ENCODE measurements around the gene ITGB1BP1. TPM values are rescaled to one million over a fixed set of nuclear protein-coding genes. Genes with fewer than 3 reads are reported as not detected.

The ITGB1BP1 gene
- total RNA-seq, 1 experiment from 2014 or later: 32.7 TPM

GRCh38 chr2:9466147-9466683 is 42.9 kb upstream of the ITGB1BP1 start:
- ATAC-seq (no peak), DNase-seq (ENCODE audit: low spot score) (no peak)
- Mint-ChIP-seq H3K36me3 (peaks cover 23% of the 10 kb centered on the region), H3K4me1 (peaks cover 6% of the 10 kb centered on the region), H3K27ac (no peak overlapping the region), H3K4me3 (no peak overlapping the region), H3K9me3 (no peaks in the 10 kb centered on the region), H3K27me3 (ENCODE audit: low read depth) (no peaks in the 10 kb centered on the region)
- ChIA-PET POLR2A (interaction anchor here (0.6 kb wide), 1 partner anchor 287 kb away, joined by 3 read pairs; no protein-coding TSS in a partner anchor), CTCF (no interaction called here)
- TF ChIP-seq, protein P1, sequence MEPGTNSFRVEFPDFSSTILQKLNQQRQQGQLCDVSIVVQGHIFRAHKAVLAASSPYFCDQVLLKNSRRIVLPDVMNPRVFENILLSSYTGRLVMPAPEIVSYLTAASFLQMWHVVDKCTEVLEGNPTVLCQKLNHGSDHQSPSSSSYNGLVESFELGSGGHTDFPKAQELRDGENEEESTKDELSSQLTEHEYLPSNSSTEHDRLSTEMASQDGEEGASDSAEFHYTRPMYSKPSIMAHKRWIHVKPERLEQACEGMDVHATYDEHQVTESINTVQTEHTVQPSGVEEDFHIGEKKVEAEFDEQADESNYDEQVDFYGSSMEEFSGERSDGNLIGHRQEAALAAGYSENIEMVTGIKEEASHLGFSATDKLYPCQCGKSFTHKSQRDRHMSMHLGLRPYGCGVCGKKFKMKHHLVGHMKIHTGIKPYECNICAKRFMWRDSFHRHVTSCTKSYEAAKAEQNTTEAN (CRISPR knock-in tag; IDR thresholded peaks at IDR 0.05): peak; percentile 99
- TF ChIP-seq TCF7 (CRISPR knock-in tag; IDR thresholded peaks at IDR 0.05; ENCODE audit: low read depth) (no peak), RORB (CRISPR knock-in tag; IDR thresholded peaks at IDR 0.05) (no peak), NFATC4 (CRISPR knock-in tag; IDR thresholded peaks at IDR 0.05) (no peak), ZNF121 (CRISPR knock-in tag; IDR thresholded peaks at IDR 0.05) (peak; percentile 47; the same call in 1 of the 2 replicates), ETV6 (CRISPR knock-in tag; IDR thresholded peaks at IDR 0.05) (no peak), ELF4 (CRISPR knock-in tag; IDR thresholded peaks at IDR 0.05; ENCODE audit: low read depth) (no peak), NFYB (CRISPR knock-in tag; conservative IDR thresholded peaks at IDR 0.05; ENCODE audit: low read depth) (no peak), PRRX2 (CRISPR knock-in tag; IDR thresholded peaks at IDR 0.05) (no peak), ZNF423 (CRISPR knock-in tag; IDR thresholded peaks at IDR 0.05) (no peak)
- TF ChIP-seq, protein P2, sequence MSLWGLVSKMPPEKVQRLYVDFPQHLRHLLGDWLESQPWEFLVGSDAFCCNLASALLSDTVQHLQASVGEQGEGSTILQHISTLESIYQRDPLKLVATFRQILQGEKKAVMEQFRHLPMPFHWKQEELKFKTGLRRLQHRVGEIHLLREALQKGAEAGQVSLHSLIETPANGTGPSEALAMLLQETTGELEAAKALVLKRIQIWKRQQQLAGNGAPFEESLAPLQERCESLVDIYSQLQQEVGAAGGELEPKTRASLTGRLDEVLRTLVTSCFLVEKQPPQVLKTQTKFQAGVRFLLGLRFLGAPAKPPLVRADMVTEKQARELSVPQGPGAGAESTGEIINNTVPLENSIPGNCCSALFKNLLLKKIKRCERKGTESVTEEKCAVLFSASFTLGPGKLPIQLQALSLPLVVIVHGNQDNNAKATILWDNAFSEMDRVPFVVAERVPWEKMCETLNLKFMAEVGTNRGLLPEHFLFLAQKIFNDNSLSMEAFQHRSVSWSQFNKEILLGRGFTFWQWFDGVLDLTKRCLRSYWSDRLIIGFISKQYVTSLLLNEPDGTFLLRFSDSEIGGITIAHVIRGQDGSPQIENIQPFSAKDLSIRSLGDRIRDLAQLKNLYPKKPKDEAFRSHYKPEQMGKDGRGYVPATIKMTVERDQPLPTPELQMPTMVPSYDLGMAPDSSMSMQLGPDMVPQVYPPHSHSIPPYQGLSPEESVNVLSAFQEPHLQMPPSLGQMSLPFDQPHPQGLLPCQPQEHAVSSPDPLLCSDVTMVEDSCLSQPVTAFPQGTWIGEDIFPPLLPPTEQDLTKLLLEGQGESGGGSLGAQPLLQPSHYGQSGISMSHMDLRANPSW (CRISPR knock-in tag; conservative IDR thresholded peaks at IDR 0.05; ENCODE audit: low read depth): no peak

GRCh38 chr2:9465170-9465569 is 41.8 kb upstream of the ITGB1BP1 start:
- Mint-ChIP-seq H3K27ac (no peak overlapping the region), H3K36me3 (peaks cover 28% of the 10 kb centered on the region), H3K27me3 (ENCODE audit: low read depth) (no peaks in the 10 kb centered on the region), H3K9me3 (no peaks in the 10 kb centered on the region), H3K4me3 (no peak overlapping the region), H3K4me1 (peaks cover 6% of the 10 kb centered on the region)
- DNase-seq (ENCODE audit: low spot score): no peak
- ChIA-PET CTCF (no interaction called here), POLR2A (interaction anchor here (0.6 kb wide), 1 partner anchor 286 kb away, joined by 3 read pairs; no protein-coding TSS in a partner anchor)
- no peak for TF ChIP-seq GRHL2 (CRISPR knock-in tag; IDR thresholded peaks at IDR 0.05; ENCODE audit: insufficient replicate concordance, severe bottlenecking)
- no peak for TF ChIP-seq ZNF263 (CRISPR knock-in tag; IDR thresholded peaks at IDR 0.05; ENCODE audit: low read depth)
- TF ChIP-seq ETV6 (CRISPR knock-in tag; IDR thresholded peaks at IDR 0.05): no peak
- TF ChIP-seq PRRX2 (CRISPR knock-in tag; IDR thresholded peaks at IDR 0.05): no peak
- TF ChIP-seq NFYB (CRISPR knock-in tag; conservative IDR thresholded peaks at IDR 0.05; ENCODE audit: low read depth): no peak
- TF ChIP-seq PREB (CRISPR knock-in tag; IDR thresholded peaks at IDR 0.05; ENCODE audit: borderline replicate concordance): no peak
- TF ChIP-seq CREM (CRISPR knock-in tag; IDR thresholded peaks at IDR 0.05): no peak
- TF ChIP-seq ZNF416 (CRISPR knock-in tag; IDR thresholded peaks at IDR 0.05): no peak
- TF ChIP-seq SMAD4 (CRISPR knock-in tag; IDR thresholded peaks at IDR 0.05): no peak
- TF ChIP-seq ZNF232 (CRISPR knock-in tag; IDR thresholded peaks at IDR 0.05): no peak
- TF ChIP-seq TEAD4 (CRISPR knock-in tag; IDR thresholded peaks at IDR 0.05): no peak
- TF ChIP-seq, protein P3, sequence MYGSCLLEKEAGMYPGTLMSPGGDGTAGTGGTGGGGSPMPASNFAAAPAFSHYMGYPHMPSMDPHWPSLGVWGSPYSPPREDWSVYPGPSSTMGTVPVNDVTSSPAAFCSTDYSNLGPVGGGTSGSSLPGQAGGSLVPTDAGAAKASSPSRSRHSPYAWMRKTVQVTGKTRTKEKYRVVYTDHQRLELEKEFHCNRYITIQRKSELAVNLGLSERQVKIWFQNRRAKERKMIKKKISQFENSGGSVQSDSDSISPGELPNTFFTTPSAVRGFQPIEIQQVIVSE (CRISPR knock-in tag; IDR thresholded peaks at IDR 0.05; ENCODE audit: borderline replicate concordance): no peak
- TF ChIP-seq ZNF121 (CRISPR knock-in tag; IDR thresholded peaks at IDR 0.05): no peak
- TF ChIP-seq ZNF425 (CRISPR knock-in tag; conservative IDR thresholded peaks at IDR 0.05): no peak
- no peak for TF ChIP-seq NR1H2 (CRISPR knock-in tag; IDR thresholded peaks at IDR 0.05)
- ATAC-seq: no peak
